H7 (cell line): ENCODE measurements around the gene GPR146. TPM values are rescaled to one million over a fixed set of nuclear protein-coding genes. Genes with fewer than 3 reads are reported as not detected.

Experiments used
- DNase-seq: peaks from one replicate; pipeline ENCODE4 v3.0.0; 2012
- H3K27me3 ChIP-seq: 2 replicates; pipeline ENCODE4 v1.6.0; 2011; ENCODE audit warnings: mild to moderate bottlenecking, low read length; ENCODE audit not compliant: control insufficient read depth, insufficient read depth
- H3K36me3 ChIP-seq: replicated peaks from 2 replicates; pipeline ENCODE4 v1.5.1; 2011; ENCODE audit warnings: low read length; ENCODE audit not compliant: control insufficient read depth, insufficient read depth
- H3K4me3 ChIP-seq: 2 replicates; pipeline ENCODE4 v1.5.1; 2011; ENCODE audit warnings: low read depth, mild to moderate bottlenecking, control low read depth, low read length, moderate library complexity; ENCODE audit not compliant: insufficient read depth
- total RNA-seq: library from RNA; depleted of rRNA; stranded (reverse); fragments of >200 nt; shearing (Covaris generic); gene quantifications from 2 replicates; pipeline ENCODE4 v1.2.3, GENCODE V29; 2014

Gene GPR146
- total RNA-seq, 1 experiment from 2014 or later: 0.87 TPM

- no peaks in the 10 kb centered on the region for H3K36me3 ChIP-seq
- DNase-seq: no peak
- H3K4me3 ChIP-seq: no peak overlapping the region
- no peaks in the 10 kb centered on the region for H3K27me3 ChIP-seq
These were observed 39.0 kb upstream of the GPR146 start for GRCh38 chr7:1005303-1005702.

GRCh38 chr7:1007901-1008300 is 36.4 kb upstream of the GPR146 start:
- DNase-seq: no peak
- no peaks in the 10 kb centered on the region for H3K27me3 ChIP-seq
- H3K36me3 ChIP-seq: no peaks in the 10 kb centered on the region
- no peak overlapping the region for H3K4me3 ChIP-seq

DNA sequence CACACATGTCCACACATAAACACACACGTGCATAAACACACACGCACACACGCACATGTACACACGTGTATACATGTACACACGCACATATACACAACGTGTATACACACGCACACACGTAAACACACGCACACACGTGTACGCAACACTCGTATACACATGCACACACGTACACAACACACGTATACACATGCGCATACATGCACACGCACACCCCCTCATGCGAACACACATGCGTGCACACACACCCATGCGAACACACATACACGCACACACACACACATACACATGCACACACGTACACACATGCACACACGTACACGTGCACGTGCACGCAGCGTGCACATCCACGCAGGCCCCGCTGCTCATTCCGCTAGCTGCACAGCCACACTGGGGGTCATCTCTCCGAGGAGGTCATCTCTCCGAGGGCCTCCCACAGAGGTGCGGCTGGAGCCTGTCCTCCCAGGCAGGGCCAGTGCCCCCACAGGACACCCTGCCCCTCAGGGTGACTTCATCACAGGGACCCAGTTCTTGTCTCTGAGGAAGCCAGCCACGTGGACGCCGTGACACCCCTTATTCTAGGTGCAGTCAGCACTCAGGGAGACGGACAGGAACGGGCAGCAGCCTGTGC is 35.5 kb upstream of the GPR146 start:
- no peaks in the 10 kb centered on the region for H3K27me3 ChIP-seq
- no peaks in the 10 kb centered on the region for H3K36me3 ChIP-seq
- DNase-seq: no peak
- H3K4me3 ChIP-seq: no peak overlapping the region

DNA sequence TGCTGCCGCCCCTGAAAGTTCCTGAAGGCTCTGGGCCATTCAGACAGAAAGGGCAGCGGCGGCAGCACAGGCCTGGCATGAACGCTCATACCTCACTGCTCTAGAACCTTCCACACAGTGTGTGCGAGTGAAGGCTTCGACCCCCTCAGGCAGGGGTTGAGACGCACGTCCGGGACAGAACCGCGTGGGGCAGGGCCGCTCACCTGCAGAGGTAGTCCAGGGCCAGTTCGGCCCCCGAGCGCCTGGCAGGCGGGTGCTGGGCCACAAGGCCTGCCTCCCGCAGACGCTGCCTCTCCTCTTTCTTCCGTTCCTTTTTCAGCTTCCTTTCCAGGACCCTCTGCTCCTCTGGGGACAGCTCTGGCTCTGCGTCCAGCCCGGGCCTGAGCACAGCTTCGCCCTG is 34.6 kb upstream of the GPR146 start:
- Histone ChIP-seq H3K27me3 (no peaks in the 10 kb centered on the region), H3K36me3 (no peaks in the 10 kb centered on the region), H3K4me3 (no peak overlapping the region)
- DNase-seq: no peak

GRCh38 chr7:1010226-1010625 is 34.1 kb upstream of the GPR146 start:
- Histone ChIP-seq H3K4me3 (no peak overlapping the region), H3K36me3 (no peaks in the 10 kb centered on the region), H3K27me3 (no peaks in the 10 kb centered on the region)
- DNase-seq: no peak

GRCh38 chr7:1011297-1012003 is 32.9 kb upstream of the GPR146 start:
- Histone ChIP-seq H3K27me3 (no peaks in the 10 kb centered on the region), H3K4me3 (no peak overlapping the region), H3K36me3 (no peaks in the 10 kb centered on the region)
- DNase-seq: no peak

DNA sequence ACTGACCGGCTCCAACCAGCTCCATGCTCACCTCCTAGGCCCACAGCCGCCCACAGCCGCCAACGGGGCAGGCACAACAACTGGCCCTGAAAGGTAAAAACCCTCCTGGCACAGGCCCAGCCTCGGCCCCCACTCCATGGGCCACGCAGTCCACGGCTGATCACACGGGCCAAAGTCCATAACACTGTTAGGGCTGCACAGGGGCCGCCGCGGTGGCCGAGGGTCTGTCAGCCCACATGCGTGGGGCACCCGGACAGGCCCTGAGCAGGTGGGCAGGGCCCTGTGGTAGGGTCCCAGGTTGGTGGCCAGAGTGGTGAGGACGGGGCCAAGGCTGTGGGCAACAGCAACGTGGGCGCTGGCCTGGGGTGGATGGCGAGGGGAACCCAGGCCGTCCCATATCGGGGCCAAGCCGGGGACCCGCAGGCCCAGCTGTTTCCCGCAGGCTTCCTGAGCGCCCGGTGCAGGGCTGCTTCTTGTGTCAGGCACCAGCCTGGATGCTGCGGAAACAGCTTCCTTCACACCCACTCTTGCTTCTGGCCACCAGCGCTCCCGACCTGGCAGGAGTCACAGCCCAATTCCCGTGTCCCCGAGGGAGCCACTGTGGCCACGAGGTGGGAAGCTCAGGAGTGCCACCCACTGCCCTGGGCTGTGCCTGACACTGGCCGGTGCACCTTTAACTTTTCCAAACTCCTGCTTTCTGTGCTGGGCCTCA is 32.2 kb upstream of the GPR146 start:
- Histone ChIP-seq H3K4me3 (no peak overlapping the region), H3K27me3 (no peaks in the 10 kb centered on the region), H3K36me3 (no peaks in the 10 kb centered on the region)
- DNase-seq: no peak

GRCh38 chr7:1012716-1013095 is 31.6 kb upstream of the GPR146 start:
- no peak overlapping the region for H3K4me3 ChIP-seq
- DNase-seq: no peak
- no peaks in the 10 kb centered on the region for H3K27me3 ChIP-seq
- no peaks in the 10 kb centered on the region for H3K36me3 ChIP-seq

DNA sequence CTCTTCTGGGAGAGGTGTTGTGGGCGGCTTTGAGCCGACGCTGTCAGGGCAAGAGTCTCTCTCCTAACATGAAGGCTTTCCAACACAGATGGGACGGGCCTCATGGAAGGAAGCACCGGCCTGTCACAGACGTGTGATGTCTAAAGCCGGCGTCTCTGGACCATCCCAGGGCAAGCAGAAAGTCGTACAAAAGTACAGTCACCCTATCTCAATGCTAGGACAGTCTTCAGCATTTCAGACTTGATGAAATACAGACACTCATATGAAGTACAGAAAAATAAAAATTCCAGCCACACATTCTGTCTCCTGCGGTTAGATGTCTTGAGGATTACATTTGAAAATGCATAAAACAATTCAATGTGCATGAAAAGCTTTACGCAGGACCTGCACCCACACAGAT is 30.8 kb upstream of the GPR146 start:
- Histone ChIP-seq H3K27me3 (no peaks in the 10 kb centered on the region), H3K36me3 (no peaks in the 10 kb centered on the region), H3K4me3 (no peak overlapping the region)
- DNase-seq: no peak

DNA sequence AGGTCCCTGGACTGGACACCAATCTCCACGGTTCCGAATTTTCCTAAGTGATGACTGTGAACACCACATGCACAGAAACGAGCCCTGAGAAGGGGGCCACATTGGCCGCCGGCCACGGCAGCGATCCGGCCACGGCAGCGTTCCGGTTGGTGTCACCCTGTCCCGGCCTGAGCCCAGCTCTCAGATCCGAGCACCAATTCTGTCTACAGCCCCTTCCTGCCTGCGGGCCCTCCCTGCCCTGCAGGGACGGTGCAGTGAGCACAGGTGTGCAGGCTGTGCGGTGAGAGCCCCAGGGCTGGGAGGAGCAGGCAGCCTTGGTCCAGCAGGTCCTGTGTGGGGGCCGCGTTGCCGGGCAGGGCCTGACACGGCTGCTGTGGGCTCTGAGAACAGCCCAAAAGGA is 29.7 kb upstream of the GPR146 start:
- Histone ChIP-seq H3K36me3 (no peaks in the 10 kb centered on the region; the same call in 1 of the 2 replicates), H3K4me3 (no peak overlapping the region), H3K27me3 (no peaks in the 10 kb centered on the region)
- no peak for DNase-seq

DNA sequence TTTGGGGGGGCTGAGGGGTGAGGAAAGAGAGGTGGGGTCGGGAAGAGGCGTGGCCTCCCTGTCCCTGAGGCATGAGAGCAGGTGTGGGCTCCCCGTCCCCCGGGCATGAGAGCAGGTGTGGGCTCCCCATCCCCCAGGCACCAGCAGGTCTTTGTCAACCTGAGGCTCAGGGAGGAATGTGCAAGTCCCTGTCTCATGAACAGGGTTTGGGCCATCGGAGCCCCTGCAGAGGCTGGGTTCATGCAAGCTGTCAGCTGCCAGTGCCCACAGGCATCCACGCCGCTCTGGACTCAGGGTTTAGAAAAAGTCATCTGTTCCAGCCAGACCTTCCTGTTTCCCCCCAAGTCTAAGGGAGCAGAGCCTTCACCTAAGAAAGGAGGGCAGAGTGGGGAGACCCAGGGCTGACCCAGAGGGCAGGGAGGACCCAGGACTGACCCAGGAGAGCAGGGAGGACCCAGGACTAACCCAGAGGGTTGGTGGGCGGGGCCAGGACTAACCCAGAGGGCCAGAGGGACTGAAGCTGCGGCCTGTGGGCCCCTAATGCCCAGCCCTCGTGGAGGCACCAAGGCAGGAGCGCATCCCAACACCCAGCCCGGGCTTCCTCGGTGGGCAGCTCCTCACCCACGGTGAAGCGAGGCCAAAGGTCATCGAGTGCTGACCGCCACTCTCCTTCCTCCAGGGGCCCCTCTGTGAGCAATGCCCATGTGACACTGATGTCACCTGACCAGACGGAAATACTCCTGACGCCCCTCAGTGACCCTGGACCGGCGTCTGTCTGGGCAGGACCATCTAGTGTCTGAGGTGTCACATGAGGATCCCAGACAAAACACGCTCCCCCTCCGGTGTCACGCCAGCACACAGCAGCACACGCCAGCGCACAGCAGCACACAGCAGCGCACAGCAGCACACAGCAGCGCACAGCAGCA is 28.9 kb upstream of the GPR146 start:
- H3K27me3 ChIP-seq: no peaks in the 10 kb centered on the region
- H3K36me3 ChIP-seq: no peaks in the 10 kb centered on the region; the same call in 1 of the 2 replicates
- no peak for DNase-seq
- H3K4me3 ChIP-seq: no peak overlapping the region

DNA sequence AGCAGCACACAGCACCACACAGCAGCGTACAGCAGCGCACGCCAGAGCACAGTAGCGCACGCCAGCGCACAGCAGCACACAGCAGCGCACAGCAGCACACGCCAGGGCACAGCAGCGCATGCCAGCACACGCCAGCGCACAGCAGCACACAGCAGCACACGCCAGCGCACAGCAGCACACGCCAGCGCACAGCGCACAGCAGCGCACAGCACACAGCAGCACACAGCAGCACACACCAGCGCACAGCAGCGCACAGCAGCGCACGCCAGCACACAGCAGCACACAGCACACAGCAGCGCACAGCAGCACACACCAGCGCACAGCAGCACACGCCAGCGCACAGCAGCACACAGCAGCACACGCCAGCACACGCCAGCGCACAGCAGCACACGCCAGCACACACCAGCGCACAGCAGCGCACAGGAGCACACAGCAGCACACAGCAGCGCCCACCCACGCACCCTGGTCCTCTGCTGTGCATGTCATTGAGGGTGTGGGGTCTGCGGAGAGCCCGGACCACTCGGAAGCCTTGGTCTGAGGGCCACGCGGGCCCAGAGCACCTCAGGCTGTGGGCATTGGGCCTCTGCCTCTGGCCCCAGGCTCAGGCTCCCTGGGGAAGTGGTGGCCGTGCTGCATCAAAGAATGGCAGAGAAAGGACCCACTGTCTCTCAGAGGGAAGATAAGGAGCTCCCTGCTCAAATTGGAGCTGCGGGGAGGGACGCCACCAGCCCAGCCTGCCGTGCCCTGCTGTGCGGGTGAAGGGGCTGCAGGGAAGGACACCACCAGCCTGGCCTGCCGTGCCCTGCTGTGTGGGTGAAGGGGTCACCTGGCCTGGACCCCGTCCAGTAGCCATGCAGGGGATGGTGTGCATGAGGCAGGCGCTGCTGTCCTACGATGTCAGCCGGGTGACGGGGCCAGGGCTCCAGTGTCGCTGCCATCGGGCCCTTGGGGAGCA is 27.5 kb upstream of the GPR146 start:
- Histone ChIP-seq H3K27me3 (no peaks in the 10 kb centered on the region), H3K4me3 (no peak overlapping the region), H3K36me3 (no peaks in the 10 kb centered on the region; the same call in 1 of the 2 replicates)
- no peak for DNase-seq

DNA sequence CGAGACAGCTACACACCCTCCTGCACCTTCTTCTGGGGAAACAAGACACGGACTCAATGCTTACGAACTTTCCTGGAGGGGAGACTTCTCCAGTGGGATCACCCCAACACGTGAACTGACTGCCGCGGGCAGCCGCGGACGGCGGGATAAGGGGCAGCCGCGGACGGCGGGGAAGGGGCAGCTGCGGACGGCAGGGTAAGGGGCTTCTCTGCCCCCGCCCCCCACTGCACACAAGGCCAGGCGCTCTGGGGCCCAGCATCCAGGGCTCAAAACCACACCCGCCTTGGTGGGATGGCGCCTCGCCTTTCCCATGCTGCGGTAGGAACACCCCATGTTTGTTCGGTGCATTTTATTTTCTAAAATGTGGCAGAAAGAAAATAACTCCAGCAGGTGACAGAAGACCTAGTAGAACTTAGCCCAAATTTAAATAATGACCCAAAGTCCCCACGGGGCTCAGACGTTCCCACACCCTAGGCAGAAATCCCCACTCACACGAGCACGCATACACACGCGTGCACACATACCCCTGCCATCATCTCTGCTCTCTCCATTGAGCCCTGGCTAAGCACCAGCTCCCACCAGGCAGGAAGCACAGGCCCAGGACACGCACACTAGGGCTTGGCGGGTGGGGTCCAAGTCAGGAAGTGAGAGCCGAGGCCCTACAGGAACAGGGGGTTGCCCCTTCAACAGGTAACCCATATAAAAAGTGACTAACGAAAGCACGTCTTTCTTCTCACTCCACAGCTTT is 26.6 kb upstream of the GPR146 start:
- Histone ChIP-seq H3K36me3 (no peaks in the 10 kb centered on the region; the same call in 1 of the 2 replicates), H3K4me3 (no peak overlapping the region), H3K27me3 (no peaks in the 10 kb centered on the region)
- no peak for DNase-seq
